VCaP (cell line): Measurements from ENCODE around the gene MYL4.
A peak's percentile ranks its signal among the peaks of the same experiment; 100 is the strongest.

Source experiments
- H3K27ac ChIP-seq: fragments of 450-650 bp; 2 replicates; pipeline ENCODE4 v1.5.1; 2017
- CTCF ChIP-seq: fragments of 450-650 bp; conservative IDR thresholded peaks from 2 replicates; pipeline ENCODE4 v1.5.1; 2017; ENCODE audit warnings: mild to moderate bottlenecking, moderate library complexity

Gene MYL4

GRCh38 chr17:47252209-47252608 is 43.1 kb downstream of the MYL4 start:
- no peak overlapping the region for H3K27ac ChIP-seq
- no peak for TF ChIP-seq CTCF

- TF ChIP-seq CTCF = no peak
- H3K27ac ChIP-seq = no peak overlapping the region
These were observed 43.8 kb downstream of the MYL4 start for GRCh38 chr17:47252766-47253512.

GRCh38 chr17:47253541-47254402 is 44.6 kb downstream of the MYL4 start, which contains the start of gene ITGB3:
Gene ITGB3 (plus strand): TSS chr17:47253827. CDS start chr17:47253862, 35 bp downstream.
- H3K27ac ChIP-seq = no peak within 1 kb of the TSS; the same call in 1 of the 2 replicates
- peak; percentile 80 for TF ChIP-seq CTCF

- no peak overlapping the region; the same call in 1 of the 2 replicates for H3K27ac ChIP-seq
- no peak for TF ChIP-seq CTCF
These were observed 45.3 kb downstream of the MYL4 start for GRCh38 chr17:47254403-47254943.

GRCh38 chr17:47257651-47258339 is 48.6 kb downstream of the MYL4 start:
- H3K27ac ChIP-seq = no peak overlapping the region
- TF ChIP-seq CTCF = no peak

GRCh38 chr17:47262586-47262985 is 53.4 kb downstream of the MYL4 start:
- TF ChIP-seq CTCF = no peak
- no peak overlapping the region for H3K27ac ChIP-seq

- no peak for TF ChIP-seq CTCF
- H3K27ac ChIP-seq = no peak overlapping the region
These were observed 55.0 kb downstream of the MYL4 start for GRCh38 chr17:47264166-47264565.
